SK-N-SH (cell line): ENCODE results near the gene CCRL2. TPM values are rescaled to one million over a fixed set of nuclear protein-coding genes. Genes with fewer than 3 reads are reported as not detected.

ENCODE experiments used
- CTCF ChIA-PET: fragments of 300-600, 350-600 bp; formaldehyde crosslinking; extraction: SDS; loops from one replicate; lab custom pipeline; 2021; lab: Yijun Ruan, JAX
- POLR2A ChIA-PET: fragments of 350-600 bp; sonication (Branson Sonifier 250); formaldehyde crosslinking; extraction: SDS; loops from one replicate; lab custom pipeline; 2020; ENCODE audit warnings: antibody characterized with exemption, inconsistent platforms; lab: Yijun Ruan, JAX
- DNase-seq: peaks from one replicate; pipeline ENCODE4 v3.0.0; 2012
- H2AFZ ChIP-seq: fragments of 200-600 bp; sonication (generic); 2 replicates; pipeline ENCODE4 v1.8.1; 2016; ENCODE audit warnings: antibody characterized with exemption, mild to moderate bottlenecking, low read depth
- H3F3A ChIP-seq: fragments of 200-600 bp; sonication (generic); replicated peaks from 2 replicates; pipeline ENCODE3; 2016; ENCODE audit warnings: antibody characterized with exemption, mild to moderate bottlenecking; ENCODE audit not compliant: insufficient read depth
- H3K27ac ChIP-seq, 2 experiments: fragments of 200-500 bp in 1 of 2; fragments of 200-600 bp in 1 of 2; sonication (Bioruptor generic) in 1 of 2; sonication (generic), shearing (Covaris generic) in 1 of 2; 2 replicates each; pipeline versions ENCODE4 v1.5.1 to v1.6.1; 2014 to 2016; ENCODE audit warnings: low read depth in 2 of 2, inconsistent platforms in 1 of 2, low read length in 1 of 2, mild to moderate bottlenecking in 1 of 2, mixed read lengths in 1 of 2
- H3K27me3 ChIP-seq: fragments of 200-600 bp; sonication (generic), shearing (Covaris generic); 2 replicates; pipeline ENCODE4 v1.6.1; 2016; ENCODE audit warnings: mixed run types; ENCODE audit not compliant: insufficient read depth
- H3K36me3 ChIP-seq, 2 experiments: fragments of 200-500 bp in 1 of 2; fragments of 200-600 bp in 1 of 2; sonication (Bioruptor generic) in 1 of 2; sonication (generic) in 1 of 2; replicated peaks in 1 of 2; 2 replicates each; pipeline versions ENCODE3 to v1.5.1; 2014 to 2016; ENCODE audit warnings: low read length in 1 of 2, mild to moderate bottlenecking in 1 of 2; ENCODE audit not compliant: insufficient read depth in 2 of 2, control insufficient read depth in 1 of 2
- H3K4me1 ChIP-seq, 2 experiments: fragments of 200-500 bp in 1 of 2; fragments of 200-600 bp in 1 of 2; sonication (Bioruptor generic) in 1 of 2; sonication (generic), shearing (Covaris generic) in 1 of 2; 2 replicates each; pipeline versions ENCODE4 v1.5.1 to v1.6.1; 2014 to 2016; ENCODE audit warnings: low read depth in 1 of 2, low read length in 1 of 2, mixed run types in 1 of 2; ENCODE audit not compliant: insufficient read depth in 2 of 2, control insufficient read depth in 1 of 2
- H3K4me2 ChIP-seq: fragments of 200-600 bp; sonication (generic), shearing (Covaris generic); 2 replicates; pipeline ENCODE4 v1.6.1; 2017; ENCODE audit warnings: mixed run types
- H3K4me3 ChIP-seq, 2 experiments: fragments of 200-500 bp in 1 of 2; fragments of 200-600 bp in 1 of 2; sonication (Bioruptor generic) in 1 of 2; sonication (generic), shearing (Covaris generic) in 1 of 2; 2 replicates each; pipeline versions ENCODE4 v1.5.1 to v1.8.1; 2014 to 2016; ENCODE audit warnings: low read depth in 2 of 2, inconsistent platforms in 1 of 2, low read length in 1 of 2, mild to moderate bottlenecking in 1 of 2, mixed read lengths in 1 of 2, moderate library complexity in 1 of 2
- H3K79me2 ChIP-seq: fragments of 200-600 bp; sonication (generic); 2 replicates; pipeline ENCODE4 v1.8.1; 2017; ENCODE audit warnings: mild to moderate bottlenecking; ENCODE audit not compliant: insufficient read depth
- H3K9ac ChIP-seq: fragments of 200-600 bp; sonication (generic); 2 replicates; pipeline ENCODE4 v1.6.1; 2017; ENCODE audit warnings: mixed run types
- H3K9me2 ChIP-seq: fragments of 200-600 bp; sonication (generic); 2 replicates; pipeline ENCODE4 v1.6.1; 2017; ENCODE audit warnings: mixed run types
- H3K9me3 ChIP-seq: fragments of 200-600 bp; sonication (generic); 2 replicates; pipeline ENCODE4 v1.6.1; 2017; ENCODE audit warnings: mixed run types, mild to moderate bottlenecking, moderate library complexity
- H4K20me1 ChIP-seq: fragments of 200-600 bp; sonication (generic); 2 replicates; pipeline ENCODE4 v1.6.1; 2017; ENCODE audit warnings: mild to moderate bottlenecking, mixed run types; ENCODE audit not compliant: insufficient read depth
- ELF1 ChIP-seq: IDR thresholded peaks from 2 replicates; pipeline ENCODE4 v1.4.0; 2012
- GABPA ChIP-seq: IDR thresholded peaks from 2 replicates; pipeline ENCODE4 v1.4.0; 2012; ENCODE audit warnings: low read depth, mild to moderate bottlenecking
- MAX ChIP-seq: IDR thresholded peaks from 2 replicates; pipeline ENCODE4 v1.4.0; 2012; ENCODE audit warnings: low read depth
- MEF2A ChIP-seq: IDR thresholded peaks from 2 replicates; pipeline ENCODE4 v1.4.0; 2012; ENCODE audit warnings: low read depth, borderline replicate concordance
- POLR2AphosphoS5 ChIP-seq: IDR thresholded peaks from 2 replicates; pipeline ENCODE4 v1.6.1; 2012; ENCODE audit warnings: low read depth, low read length
- RAD21 ChIP-seq: IDR thresholded peaks from 2 replicates; pipeline ENCODE4 v1.6.1; 2012; ENCODE audit warnings: mild to moderate bottlenecking, low read length
- SMC3 ChIP-seq: IDR thresholded peaks from 2 replicates; pipeline ENCODE4 v1.6.1; 2012; ENCODE audit warnings: low read depth, low read length, improper control_type of control experiment
- USF1 ChIP-seq: IDR thresholded peaks from 2 replicates; pipeline ENCODE4 v1.4.0; 2012; ENCODE audit warnings: low read depth, borderline replicate concordance
- WGBS: methylation state at CpG from one replicate; pipeline ENCODE4 v1.1.6; 2017; ENCODE audit warnings: low lambda C conversion rate; 5-methylcytosine and 5-hydroxymethylcytosine counted together
- polyA plus RNA-seq, 3 experiments: library from polyadenylated mRNA; depleted of rRNA; stranded (reverse); fragments of >200 nt; gene quantifications; 2 replicates each; pipeline ENCODE4 v1.2.3, GENCODE V29; 2012

CCRL2 gene
- polyA plus RNA-seq, 1 of the 3 experiments (the other 2 are of a cell fraction) = not detected

GRCh38 chr3:46371519-46372340 lies 35.3 kb upstream of the CCRL2 start:
- WGBS = 17% methylated on average over 10 of the region's 10 CpGs
- H3K79me2 ChIP-seq = no peaks in the 10 kb centered on the region
- no peak overlapping the region for H3K4me3 ChIP-seq
- no peaks in the 10 kb centered on the region for H4K20me1 ChIP-seq
- CTCF ChIA-PET = interaction anchor here (1.2 to 1.5 kb wide), 5 partner anchors 31 to 292 kb away, joined by 3 to 4 read pairs (median 3); partner anchors contain the start of genes CCR5AS and CCRL2
- H3K27me3 ChIP-seq = peaks cover 44% of the 10 kb centered on the region
- H3K27ac ChIP-seq = no peak overlapping the region
- POLR2A ChIA-PET = no interaction called here
- H3K9me2 ChIP-seq = no peaks in the 10 kb centered on the region
- no peaks in the 10 kb centered on the region for H3K9me3 ChIP-seq
- no peak overlapping the region for H3K9ac ChIP-seq
- no peak overlapping the region for H3K4me2 ChIP-seq
- no peaks in the 10 kb centered on the region for H3K4me1 ChIP-seq
- no peak for DNase-seq
- H2AFZ ChIP-seq = no peak overlapping the region
- peaks cover 3% of the 10 kb centered on the region for H3F3A ChIP-seq
- TF ChIP-seq MAX = no peak
- TF ChIP-seq USF1 = no peak
- TF ChIP-seq SMC3 = no peak
- no peak for TF ChIP-seq POLR2AphosphoS5
- no peak for TF ChIP-seq ELF1
- TF ChIP-seq GABPA = no peak
- TF ChIP-seq, all 33 proteins: peak for 0
- no peaks in the 10 kb centered on the region for H3K36me3 ChIP-seq

GRCh38 chr3:46372492-46373359 lies 34.3 kb upstream of the CCRL2 start:
- ChIA-PET CTCF (interaction anchor here (1.2 to 1.5 kb wide), 4 partner anchors 30 to 293 kb away, joined by 3 to 4 read pairs (median 3); no protein-coding TSS in a partner anchor), POLR2A (no interaction called here)
- H3K9me3 ChIP-seq = no peaks in the 10 kb centered on the region
- H2AFZ ChIP-seq = no peak overlapping the region
- no peak overlapping the region for H3K27ac ChIP-seq
- no peaks in the 10 kb centered on the region for H3K79me2 ChIP-seq
- no peak for DNase-seq
- H3K27me3 ChIP-seq = peaks cover 49% of the 10 kb centered on the region
- no peaks in the 10 kb centered on the region for H3K36me3 ChIP-seq
- no peaks in the 10 kb centered on the region for H3K4me1 ChIP-seq
- TF ChIP-seq RAD21 (peak; percentile 22; the same call in 1 of the 2 replicates), MEF2A (no peak)
- no peak overlapping the region; a peak in 1 of 4 replicates for H3K4me3 ChIP-seq
- WGBS = 34% methylated on average over 8 of the region's 9 CpGs
- H3K4me2 ChIP-seq = no peak overlapping the region
- H4K20me1 ChIP-seq = no peaks in the 10 kb centered on the region
- no peaks in the 10 kb centered on the region for H3K9me2 ChIP-seq
- H3K9ac ChIP-seq = no peak overlapping the region
- peaks cover 3% of the 10 kb centered on the region for H3F3A ChIP-seq
